Adrenal gland (tissue), 12 donors: ENCODE measurements around the gene NLRP6. TPM values are rescaled to one million over a fixed set of nuclear protein-coding genes. Genes with fewer than 3 reads are reported as not detected.

Source experiments
- DNase-seq, 7 donors: peaks; one replicate each; pipeline ENCODE4 v3.0.0-alpha.2; 2019 to 2020
- H3K27ac ChIP-seq, 5 donors: fragments of 200-600 bp; sonication (generic) in 4 of 5; 1 replicate in 3 of 5; 2 replicates in 2 of 5; pipeline versions ENCODE4 v1.5.1 to v1.8.0; 2016 to 2020; ENCODE audit warnings: mild to moderate bottlenecking in 1 of 5
- H3K27me3 ChIP-seq: fragments of 200-600 bp; 2 replicates; pipeline ENCODE4 v1.8.0; 2021
- H3K36me3 ChIP-seq, 2 donors: fragments of 200-600 bp; replicated peaks in 1 of 2; 1 replicate in 1 of 2; 2 replicates in 1 of 2; pipeline versions ENCODE4 v1.5.1 to v1.8.0; 2018 to 2022
- H3K4me1 ChIP-seq, 2 donors: fragments of 200-600 bp; replicated peaks in 1 of 2; 1 replicate in 1 of 2; 2 replicates in 1 of 2; pipeline versions ENCODE4 v1.5.1 to v1.8.0; 2018 to 2021
- H3K4me3 ChIP-seq, 4 donors: fragments of 200-600 bp; sonication (generic) in 3 of 4; one replicate each; pipeline ENCODE4 v1.5.1; 2016 to 2018
- H3K9me3 ChIP-seq, 3 donors: fragments of 200-600 bp; sonication (generic) in 1 of 3; replicated peaks in 1 of 3; 1 replicate in 2 of 3; 2 replicates in 1 of 3; pipeline versions ENCODE4 v1.5.1 to v1.8.0; 2016 to 2021
- POLR2A ChIP-seq, 2 donors: fragments of 450-650 bp; IDR thresholded peaks; one replicate each; pipeline ENCODE4 v1.6.1; 2017; ENCODE audit warnings: antibody characterized with exemption in 2 of 2, mild to moderate bottlenecking in 2 of 2, moderate library complexity in 1 of 2
- WGBS, 4 donors: extraction: QIAGEN DNeasy Blood & Tissue Kit in 2 of 4; methylation state at CpG; one replicate each; pipeline versions ENCODE4 v1.1.5 to v1.1.7; 2013 to 2017; 5-methylcytosine and 5-hydroxymethylcytosine counted together
- intact Hi-C, 2 donors: fragments of 100-400 bp; cut with DNase I; formaldehyde crosslinking; loops; one replicate each; pipeline versions ENCODE4 v1.14.1 to v1.15.0; 2022 to 2023
- polyA plus RNA-seq, 3 donors: library from polyadenylated mRNA; stranded (reverse); fragments of 200-250 nt in 2 of 3; fragments of 350-450 nt in 1 of 3; fragmentation: Illumina TruSeq in 1 of 3; extraction: RNeasy Lipid Tissue Mini Kit (QIAGEN cat#74804) in 1 of 3; gene quantifications; one replicate each; pipeline ENCODE4 v1.2.3, GENCODE V29; 2013 to 2014
- total RNA-seq, 9 donors: library from RNA; depleted of rRNA in 4 of 9; stranded (reverse); fragments of >200 nt in 4 of 9; fragments of 120-200 nt in 1 of 9; fragmentation: NEBNext Ultra II Directional in 1 of 9; extraction: Animal tissue kit (Norgen Biotek cat#: 25700) in 1 of 9; gene quantifications; one replicate each; pipeline versions ENCODE4 v1.1.0 to v1.2.4, GENCODE V29; 2013 to 2023
- TF ChIP-seq, protein P1 (sequence below), 6 experiments: fragments of 450-650 bp in 4 of 6; fragments of 200-600 bp in 2 of 6; sonication (generic) in 1 of 6; IDR thresholded peaks; 1 replicate in 5 of 6; 2 replicates in 1 of 6; pipeline versions ENCODE4 v1.5.1 to v1.8.0; 2016 to 2021; ENCODE audit warnings: antibody characterized with exemption in 6 of 6, mild to moderate bottlenecking in 2 of 6, moderate library complexity in 1 of 6
- donor health status: healthy with polysubstance abuse.
- donor health status: Bipolar disorder and iron deficiency.
- donor health status: DM: yes; HTN: yes; CAD: no.
- donor health status: DM: no; HTN: no; CAD: no.
- donor health status: DM: no; HTN: no; CAD: no.
- donor health status: DM: yes; HTN: yes; CAD: no.

Gene NLRP6
- total and polyA plus RNA-seq, 12 donors: 0.14 to 0.69 (median 0.24) TPM; not detected in 5

DNA sequence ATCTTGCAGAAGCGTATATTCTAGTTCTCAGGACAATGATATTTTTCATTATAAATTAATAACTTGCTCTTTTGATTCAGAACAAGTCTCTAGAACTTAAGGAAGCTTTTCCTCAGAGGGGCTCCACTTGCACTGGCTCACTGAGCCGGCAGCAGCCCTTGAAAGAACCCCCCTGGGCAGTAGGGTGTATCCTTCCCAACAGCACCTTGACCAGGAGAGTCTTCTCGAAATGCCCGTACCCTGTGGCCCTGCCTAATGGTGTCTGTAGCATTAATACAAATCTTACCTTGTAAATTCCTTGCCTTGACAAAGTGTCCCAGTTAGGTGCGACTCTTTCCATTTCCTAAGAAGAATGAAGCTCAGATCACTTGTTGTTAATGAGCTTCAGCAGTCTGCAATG lies 27.9 kb upstream of the NLRP6 start:
- H3K27me3 ChIP-seq: no peaks in the 10 kb centered on the region
- no peaks in the 10 kb centered on the region for H3K4me1 ChIP-seq
- DNase-seq: no peak
- no peak overlapping the region for H3K27ac ChIP-seq
- intact Hi-C loops: no loop called here
- H3K4me3 ChIP-seq: no peak overlapping the region
- no peak for TF ChIP-seq POLR2A (IDR thresholded peaks at IDR 0.05)
- TF ChIP-seq, protein P1, sequence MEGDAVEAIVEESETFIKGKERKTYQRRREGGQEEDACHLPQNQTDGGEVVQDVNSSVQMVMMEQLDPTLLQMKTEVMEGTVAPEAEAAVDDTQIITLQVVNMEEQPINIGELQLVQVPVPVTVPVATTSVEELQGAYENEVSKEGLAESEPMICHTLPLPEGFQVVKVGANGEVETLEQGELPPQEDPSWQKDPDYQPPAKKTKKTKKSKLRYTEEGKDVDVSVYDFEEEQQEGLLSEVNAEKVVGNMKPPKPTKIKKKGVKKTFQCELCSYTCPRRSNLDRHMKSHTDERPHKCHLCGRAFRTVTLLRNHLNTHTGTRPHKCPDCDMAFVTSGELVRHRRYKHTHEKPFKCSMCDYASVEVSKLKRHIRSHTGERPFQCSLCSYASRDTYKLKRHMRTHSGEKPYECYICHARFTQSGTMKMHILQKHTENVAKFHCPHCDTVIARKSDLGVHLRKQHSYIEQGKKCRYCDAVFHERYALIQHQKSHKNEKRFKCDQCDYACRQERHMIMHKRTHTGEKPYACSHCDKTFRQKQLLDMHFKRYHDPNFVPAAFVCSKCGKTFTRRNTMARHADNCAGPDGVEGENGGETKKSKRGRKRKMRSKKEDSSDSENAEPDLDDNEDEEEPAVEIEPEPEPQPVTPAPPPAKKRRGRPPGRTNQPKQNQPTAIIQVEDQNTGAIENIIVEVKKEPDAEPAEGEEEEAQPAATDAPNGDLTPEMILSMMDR (IDR thresholded peaks at IDR 0.05): no peak
- no peaks in the 10 kb centered on the region for H3K9me3 ChIP-seq
- WGBS, 4 donors: 87 to 91% (median 89%) methylated on average over 5 of the region's 5 CpGs
- peaks cover 0 to 78% of the 10 kb centered on the region in 2 donors for H3K36me3 ChIP-seq

DNA sequence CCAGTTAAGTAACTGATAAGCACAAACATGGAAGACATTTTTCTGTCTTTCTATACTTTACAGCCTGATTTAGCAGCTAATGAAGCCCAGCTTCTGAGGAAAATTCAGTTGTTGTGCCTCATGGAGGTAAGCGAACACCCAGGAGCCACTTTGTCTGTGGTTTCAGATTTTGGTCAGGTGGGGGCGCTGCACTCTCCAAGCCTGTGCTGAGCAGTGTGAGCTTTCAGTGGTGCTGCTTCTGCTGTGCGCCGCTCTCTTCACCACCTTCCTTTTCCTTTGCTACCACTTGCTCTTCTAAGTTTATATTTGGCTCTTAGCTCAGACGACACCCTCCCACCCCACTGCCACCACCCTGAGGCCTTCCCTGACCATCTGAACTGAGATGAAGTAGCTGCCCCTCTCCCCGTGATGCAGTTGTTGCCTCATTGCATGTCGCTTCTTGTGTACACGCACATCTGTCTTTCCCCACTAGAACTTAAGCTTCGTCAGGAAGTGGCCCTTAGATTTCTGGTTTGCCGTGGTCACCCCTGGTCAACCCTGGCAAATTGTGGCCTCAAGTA lies 27.4 kb upstream of the NLRP6 start:
- Histone ChIP-seq H3K27ac (no peak overlapping the region), H3K36me3 (peaks cover 0 to 75% of the 10 kb centered on the region in 2 donors), H3K9me3 (no peaks in the 10 kb centered on the region), H3K4me3 (no peak overlapping the region), H3K4me1 (no peaks in the 10 kb centered on the region), H3K27me3 (no peaks in the 10 kb centered on the region)
- DNase-seq: peak in 6 of 7 donors; percentile 32 to 76 (median 54)
- no peak for TF ChIP-seq POLR2A (IDR thresholded peaks at IDR 0.05)
- TF ChIP-seq, protein P1 (IDR thresholded peaks at IDR 0.05): peak; percentile 17 to 56 (median 45)
- 84 to 87% (median 85%) methylated on average over 10 of the region's 10 CpGs for WGBS, 4 donors
- intact Hi-C loops: no loop called here

DNA sequence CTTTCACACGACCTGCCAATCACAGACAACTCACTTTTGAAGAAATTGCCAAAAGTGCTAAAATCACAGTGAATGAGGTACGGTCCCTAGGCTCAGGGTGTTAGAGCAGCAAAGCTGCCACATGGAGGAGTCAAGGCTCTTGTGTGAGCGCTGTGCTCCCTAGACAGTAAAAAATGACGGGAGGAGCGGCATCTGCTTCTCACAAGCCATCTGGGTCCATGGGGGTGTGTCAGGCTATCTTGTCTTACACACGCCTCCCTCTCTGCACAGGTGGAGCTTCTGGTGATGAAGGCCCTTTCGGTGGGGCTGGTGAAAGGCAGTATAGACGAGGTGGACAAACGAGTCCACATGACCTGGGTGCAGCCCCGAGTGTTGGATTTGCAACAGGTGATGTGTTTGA lies 26.7 kb upstream of the NLRP6 start:
- H3K4me3 ChIP-seq: no peak overlapping the region
- H3K4me1 ChIP-seq: no peaks in the 10 kb centered on the region
- 83 to 88% (median 86%) methylated on average over 10 of the region's 10 CpGs for WGBS, 4 donors
- peaks cover 0 to 68% of the 10 kb centered on the region in 2 donors for H3K36me3 ChIP-seq
- no peak overlapping the region for H3K27ac ChIP-seq
- no peaks in the 10 kb centered on the region for H3K9me3 ChIP-seq
- intact Hi-C loops: no loop called here
- no peak for DNase-seq
- no peaks in the 10 kb centered on the region for H3K27me3 ChIP-seq
- TF ChIP-seq POLR2A (IDR thresholded peaks at IDR 0.05): no peak
- TF ChIP-seq, protein P1 (IDR thresholded peaks at IDR 0.05): no peak

DNA sequence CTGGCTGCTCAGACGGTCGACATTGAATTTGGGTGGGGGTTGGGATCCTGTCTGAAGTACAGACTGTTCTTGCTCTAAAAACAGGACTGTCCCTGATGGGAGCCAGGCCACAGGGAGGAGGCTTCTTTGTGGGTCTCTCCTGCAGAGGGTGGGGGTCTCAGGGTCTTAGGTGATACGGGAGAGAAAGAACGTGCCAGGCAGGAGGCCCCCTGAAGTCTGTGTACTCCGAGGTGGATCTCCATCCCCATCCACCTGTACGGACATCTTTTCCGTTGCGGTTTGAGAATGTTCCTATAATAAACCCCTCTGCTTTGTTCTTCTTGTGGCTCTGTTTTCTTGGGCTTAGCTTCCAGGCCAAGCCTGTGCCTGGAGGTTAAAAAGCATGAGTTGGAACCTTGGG lies 25.5 kb upstream of the NLRP6 start:
- 83 to 94% (median 92%) methylated on average over 8 of the region's 8 CpGs for WGBS, 4 donors
- TF ChIP-seq, protein P1 (IDR thresholded peaks at IDR 0.05): no peak
- TF ChIP-seq POLR2A (IDR thresholded peaks at IDR 0.05): no peak
- Histone ChIP-seq H3K27me3 (no peaks in the 10 kb centered on the region), H3K4me1 (no peaks in the 10 kb centered on the region), H3K27ac (no peak overlapping the region), H3K36me3 (peaks cover 0 to 56% of the 10 kb centered on the region in 2 donors), H3K4me3 (no peak overlapping the region), H3K9me3 (no peaks in the 10 kb centered on the region)
- intact Hi-C loops: no loop called here
- DNase-seq: no peak
